Esophagus mucosa (tissue), 1 donor: ENCODE measurements around the gene FAM120B. TPM values are rescaled to one million over a fixed set of nuclear protein-coding genes. Genes with fewer than 3 reads are reported as not detected.
"Not testable (repeated sequence)": the region's sequence is repeated elsewhere in the genome, so short reads cannot be mapped to it uniquely, and the experiment has no call there.

Source experiments
- ATAC-seq: fragments of 200-7000 bp; cut with Tn5 transposase; one replicate; pipeline ENCODE4 v1.9.1; 2020
- total RNA-seq: library from RNA; stranded (reverse); gene quantifications from one replicate; pipeline ENCODE4 v1.2.4, GENCODE V29; 2023
- donor health status: DM: yes; HTN: yes; CAD: no.

Gene FAM120B
- 12.4 TPM for total RNA-seq

GRCh38 chr6:170306324-170307079 lies at the start of gene FAM120B:
TSS of gene FAM120B (plus strand) at chr6:170306758. CDS start at chr6:170317391, 10,633 bp downstream.
- ATAC-seq = peak; percentile 99

GRCh38 chr6:170257376-170257775 lies 49.2 kb upstream of the FAM120B start:
- no peak for ATAC-seq

- no peak for ATAC-seq
These were observed 48.2 kb upstream of the FAM120B start for GRCh38 chr6:170258407-170258806.

- no peak for ATAC-seq
These were observed 47.3 kb upstream of the FAM120B start for GRCh38 chr6:170259278-170259677.

- ATAC-seq = no peak
These were observed 45.9 kb upstream of the FAM120B start for GRCh38 chr6:170260686-170261085.

GRCh38 chr6:170261643-170262488 lies 44.7 kb upstream of the FAM120B start:
- ATAC-seq = no peak

GRCh38 chr6:170262489-170263088 lies 44.0 kb upstream of the FAM120B start:
- ATAC-seq = no peak

GRCh38 chr6:170263410-170263809 lies 43.1 kb upstream of the FAM120B start:
- no peak for ATAC-seq

- no peak for ATAC-seq
These were observed 42.5 kb upstream of the FAM120B start for GRCh38 chr6:170264086-170264485.

- not testable (repeated sequence) for ATAC-seq
These were observed 41.9 kb upstream of the FAM120B start for GRCh38 chr6:170264644-170265043.

GRCh38 chr6:170265655-170266054 lies 40.9 kb upstream of the FAM120B start:
- ATAC-seq = peak; percentile 62

GRCh38 chr6:170266061-170266825 lies 40.3 kb upstream of the FAM120B start:
- no peak for ATAC-seq

GRCh38 chr6:170267688-170268087 lies 38.9 kb upstream of the FAM120B start:
- ATAC-seq = no peak

GRCh38 chr6:170268216-170269129 lies 38.1 kb upstream of the FAM120B start:
- no peak for ATAC-seq

- no peak for ATAC-seq
These were observed 37.3 kb upstream of the FAM120B start for GRCh38 chr6:170269151-170269845.

GRCh38 chr6:170269846-170270541 lies 36.6 kb upstream of the FAM120B start:
- no peak for ATAC-seq

GRCh38 chr6:170270984-170271593 lies 35.5 kb upstream of the FAM120B start:
- no peak for ATAC-seq

- ATAC-seq = peak; percentile 30
These were observed 34.7 kb upstream of the FAM120B start for GRCh38 chr6:170271771-170272314.

- no peak for ATAC-seq
These were observed 34.1 kb upstream of the FAM120B start for GRCh38 chr6:170272341-170273065.
